ENCODE measurements around the gene LRRC59. TPM values are rescaled to one million over a fixed set of nuclear protein-coding genes. Genes with fewer than 3 reads are reported as not detected.

The LRRC59 gene
- total RNA-seq, 1 donor from 2014 or later = 185 TPM

DNA sequence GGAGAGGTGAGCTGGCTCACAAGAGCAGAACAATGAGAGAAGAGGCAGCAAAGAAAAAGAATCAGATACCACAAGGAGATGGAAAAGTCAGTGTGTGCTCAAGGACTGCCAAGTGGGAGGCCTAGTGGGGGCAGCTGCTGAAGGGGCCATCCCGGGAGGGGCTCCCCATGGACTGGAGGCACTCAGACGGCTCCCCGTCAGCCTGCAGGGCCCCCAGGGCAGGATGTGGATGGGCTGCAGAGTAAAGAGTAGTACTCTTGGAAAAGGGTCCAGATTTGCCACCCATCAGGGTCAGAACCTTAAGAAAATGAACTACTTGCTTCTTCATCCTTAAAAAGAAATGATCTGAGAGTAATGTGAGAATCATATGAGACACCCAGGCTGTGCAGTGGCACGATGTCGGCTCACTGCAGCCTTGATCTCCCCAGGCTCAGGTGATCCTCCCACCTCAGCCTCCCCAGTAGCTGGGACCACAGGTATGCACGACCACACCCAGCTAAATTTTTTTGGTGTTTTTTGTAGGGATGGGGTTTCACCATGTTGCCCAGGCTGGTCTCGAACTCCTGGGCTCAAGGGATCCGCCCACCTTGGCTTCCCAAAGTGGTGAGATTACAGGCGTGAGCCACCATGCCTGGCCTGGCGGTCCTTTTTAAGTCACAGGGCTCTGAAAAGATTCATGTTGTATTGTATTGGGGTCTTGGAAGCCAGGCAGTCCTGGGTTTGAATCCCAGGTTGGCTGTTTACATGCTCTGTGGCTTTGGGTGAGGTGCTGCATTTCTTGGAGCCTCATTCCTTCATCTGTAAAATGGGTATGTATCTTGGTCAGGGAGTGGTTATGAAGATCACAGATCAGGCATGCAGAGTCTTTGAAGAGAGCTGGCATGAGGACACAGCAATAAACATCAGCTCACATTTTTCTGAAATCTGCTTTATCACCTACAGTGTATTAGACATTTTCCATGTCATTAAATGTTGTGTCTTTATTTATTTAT, 43.8 kb upstream of the LRRC59 start:
- H3K9ac ChIP-seq (ENCODE audit: low read length) = no peak overlapping the region
- no peak overlapping the region for H2AFZ ChIP-seq (ENCODE audit: low read depth, low read length)
- no peak overlapping the region for H3K27ac ChIP-seq (ENCODE audit: low read depth, low read length)
- Mint-ChIP-seq H3K27me3 (ENCODE audit: low read depth, unreplicated experiment) (no peaks in the 10 kb centered on the region), H3K9me3 (ENCODE audit: unreplicated experiment) (no peaks in the 10 kb centered on the region), H3K36me3 (ENCODE audit: low read depth, unreplicated experiment) (no peaks in the 10 kb centered on the region), H3K4me1 (ENCODE audit: low read depth, unreplicated experiment) (peaks cover 2% of the 10 kb centered on the region), H3K4me3 (ENCODE audit: unreplicated experiment) (no peak overlapping the region), H3K27ac (ENCODE audit: unreplicated experiment) (no peak overlapping the region)
- no peaks in the 10 kb centered on the region for H3K79me2 ChIP-seq (ENCODE audit: insufficient read depth, low read length)
- no peak for TF ChIP-seq CTCF (IDR thresholded peaks at IDR 0.05; ENCODE audit: insufficient read depth, low read depth, low read length)
- no peak for TF ChIP-seq EZH2 (IDR thresholded peaks at IDR 0.05; ENCODE audit: insufficient read depth, low read length)
- H3K36me3 ChIP-seq (ENCODE audit: insufficient read depth, low read length) = no peaks in the 10 kb centered on the region
- H3K4me2 ChIP-seq (ENCODE audit: low read length) = no peak overlapping the region
- no peak overlapping the region for H3K4me3 ChIP-seq (ENCODE audit: insufficient read depth, low read depth, low read length)
- H4K20me1 ChIP-seq (ENCODE audit: insufficient read depth, low read length) = no peaks in the 10 kb centered on the region
- H3K9me3 ChIP-seq (ENCODE audit: insufficient read depth, low read depth, low read length) = no peaks in the 10 kb centered on the region
- FAIRE-seq (no peak), DNase-seq (ENCODE audit: low read depth) (no peak)
- H3K27me3 ChIP-seq (ENCODE audit: insufficient read depth, low read length) = no peaks in the 10 kb centered on the region
- H3K4me1 ChIP-seq (ENCODE audit: insufficient read depth, low read length) = no peaks in the 10 kb centered on the region

- H3K9me3 ChIP-seq (ENCODE audit: insufficient read depth, low read depth, low read length) = no peaks in the 10 kb centered on the region
- no peaks in the 10 kb centered on the region for H3K9me3 Mint-ChIP-seq (ENCODE audit: unreplicated experiment)
- no peak overlapping the region for H3K4me3 Mint-ChIP-seq (ENCODE audit: unreplicated experiment)
- H3K79me2 ChIP-seq (ENCODE audit: insufficient read depth, low read length) = no peaks in the 10 kb centered on the region
- no peaks in the 10 kb centered on the region for H3K36me3 ChIP-seq (ENCODE audit: insufficient read depth, low read length)
- no peak overlapping the region for H2AFZ ChIP-seq (ENCODE audit: low read depth, low read length)
- no peaks in the 10 kb centered on the region for H3K4me1 ChIP-seq (ENCODE audit: insufficient read depth, low read length)
- DNase-seq (ENCODE audit: low read depth) = no peak
- H3K27me3 ChIP-seq (ENCODE audit: insufficient read depth, low read length) = no peaks in the 10 kb centered on the region
- TF ChIP-seq EZH2 (IDR thresholded peaks at IDR 0.05; ENCODE audit: insufficient read depth, low read length) (no peak), CTCF (IDR thresholded peaks at IDR 0.05; ENCODE audit: insufficient read depth, low read depth, low read length) (no peak)
- H3K27ac Mint-ChIP-seq (ENCODE audit: unreplicated experiment) = no peak overlapping the region
- H4K20me1 ChIP-seq (ENCODE audit: insufficient read depth, low read length) = no peaks in the 10 kb centered on the region
- no peak for FAIRE-seq
- no peaks in the 10 kb centered on the region for H3K36me3 Mint-ChIP-seq (ENCODE audit: low read depth, unreplicated experiment)
- H3K4me1 Mint-ChIP-seq (ENCODE audit: low read depth, unreplicated experiment) = peaks cover 2% of the 10 kb centered on the region
- H3K9ac ChIP-seq (ENCODE audit: low read length) = no peak overlapping the region
- no peak overlapping the region for H3K4me3 ChIP-seq (ENCODE audit: insufficient read depth, low read depth, low read length)
- no peak overlapping the region for H3K4me2 ChIP-seq (ENCODE audit: low read length)
- H3K27me3 Mint-ChIP-seq (ENCODE audit: low read depth, unreplicated experiment) = no peaks in the 10 kb centered on the region
- no peak overlapping the region for H3K27ac ChIP-seq (ENCODE audit: low read depth, low read length)
Measured at GRCh38 chr17:50440172-50440837, 43.0 kb upstream of the LRRC59 start.
